ENCODE results near the gene SLC5A9.

- no peak for TF ChIP-seq CEBPB (IDR thresholded peaks at IDR 0.05)
- no peak for TF ChIP-seq JUNB (IDR thresholded peaks at IDR 0.05)
- TF ChIP-seq, protein P1, sequence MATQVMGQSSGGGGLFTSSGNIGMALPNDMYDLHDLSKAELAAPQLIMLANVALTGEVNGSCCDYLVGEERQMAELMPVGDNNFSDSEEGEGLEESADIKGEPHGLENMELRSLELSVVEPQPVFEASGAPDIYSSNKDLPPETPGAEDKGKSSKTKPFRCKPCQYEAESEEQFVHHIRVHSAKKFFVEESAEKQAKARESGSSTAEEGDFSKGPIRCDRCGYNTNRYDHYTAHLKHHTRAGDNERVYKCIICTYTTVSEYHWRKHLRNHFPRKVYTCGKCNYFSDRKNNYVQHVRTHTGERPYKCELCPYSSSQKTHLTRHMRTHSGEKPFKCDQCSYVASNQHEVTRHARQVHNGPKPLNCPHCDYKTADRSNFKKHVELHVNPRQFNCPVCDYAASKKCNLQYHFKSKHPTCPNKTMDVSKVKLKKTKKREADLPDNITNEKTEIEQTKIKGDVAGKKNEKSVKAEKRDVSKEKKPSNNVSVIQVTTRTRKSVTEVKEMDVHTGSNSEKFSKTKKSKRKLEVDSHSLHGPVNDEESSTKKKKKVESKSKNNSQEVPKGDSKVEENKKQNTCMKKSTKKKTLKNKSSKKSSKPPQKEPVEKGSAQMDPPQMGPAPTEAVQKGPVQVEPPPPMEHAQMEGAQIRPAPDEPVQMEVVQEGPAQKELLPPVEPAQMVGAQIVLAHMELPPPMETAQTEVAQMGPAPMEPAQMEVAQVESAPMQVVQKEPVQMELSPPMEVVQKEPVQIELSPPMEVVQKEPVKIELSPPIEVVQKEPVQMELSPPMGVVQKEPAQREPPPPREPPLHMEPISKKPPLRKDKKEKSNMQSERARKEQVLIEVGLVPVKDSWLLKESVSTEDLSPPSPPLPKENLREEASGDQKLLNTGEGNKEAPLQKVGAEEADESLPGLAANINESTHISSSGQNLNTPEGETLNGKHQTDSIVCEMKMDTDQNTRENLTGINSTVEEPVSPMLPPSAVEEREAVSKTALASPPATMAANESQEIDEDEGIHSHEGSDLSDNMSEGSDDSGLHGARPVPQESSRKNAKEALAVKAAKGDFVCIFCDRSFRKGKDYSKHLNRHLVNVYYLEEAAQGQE (IDR thresholded peaks at IDR 0.05): no peak
- TF ChIP-seq CTCF (IDR thresholded peaks at IDR 0.05): no peak
- TF ChIP-seq EP300 (IDR thresholded peaks at IDR 0.05): no peak
- no peak for TF ChIP-seq POLR2A (IDR thresholded peaks at IDR 0.05; ENCODE audit: low read length)
- TF ChIP-seq MYC (IDR thresholded peaks at IDR 0.05; ENCODE audit: borderline replicate concordance, low read length): no peak
- TF ChIP-seq RFX5 (IDR thresholded peaks at IDR 0.05): no peak
- TF ChIP-seq ZNF302 (CRISPR knock-in tag; IDR thresholded peaks at IDR 0.05): no peak
- no peak for TF ChIP-seq SMC3 (IDR thresholded peaks at IDR 0.05)
- TF ChIP-seq RAD21 (conservative IDR thresholded peaks at IDR 0.05 in 1 of 2, IDR thresholded peaks at IDR 0.05 in 1 of 2): no peak
- TF ChIP-seq ZC3H11A (IDR thresholded peaks at IDR 0.05): no peak
Observed at GRCh38 chr1:48221122-48221521, 1.4 kb upstream of the SLC5A9 start.

Measured in A549 (cell line).